Prostate gland (tissue), 2 donors: Measurements from ENCODE around the gene STX7. TPM values are rescaled to one million over a fixed set of nuclear protein-coding genes. Genes with fewer than 3 reads are reported as not detected.
A peak's percentile ranks its signal among the peaks of the same experiment; 100 is the strongest.

ENCODE experiments used
- DNase-seq: peaks from one replicate; pipeline ENCODE4 v3.0.0-alpha.2; 2019; ENCODE audit warnings: low spot score
- H3K27ac ChIP-seq, 2 donors: fragments of 200-600 bp; sonication (generic); 2 replicates each; pipeline ENCODE4 v1.5.1; 2017 to 2019
- H3K27me3 ChIP-seq: fragments of 200-600 bp; sonication (generic); replicated peaks from 2 replicates; pipeline ENCODE4 v1.5.1; 2019; ENCODE audit not compliant: insufficient read depth
- H3K36me3 ChIP-seq, 2 donors: fragments of 200-600 bp; sonication (generic); 1 replicate in 1 of 2; 2 replicates in 1 of 2; pipeline versions ENCODE4 v1.5.1 to v1.8.1; 2017 to 2019
- H3K4me1 ChIP-seq: fragments of 200-600 bp; sonication (generic); replicated peaks from 2 replicates; pipeline ENCODE4 v1.5.1; 2019
- H3K4me3 ChIP-seq, 2 donors: fragments of 200-600 bp; sonication (generic); 2 replicates each; pipeline ENCODE4 v1.5.1; 2017 to 2019
- H3K9me3 ChIP-seq: fragments of 200-600 bp; sonication (generic); 2 replicates; pipeline ENCODE4 v1.5.1; 2017
- POLR2A ChIP-seq: fragments of 450-650 bp; IDR thresholded peaks from one replicate; pipeline ENCODE4 v1.6.1; 2016; ENCODE audit warnings: antibody characterized with exemption, mild to moderate bottlenecking
- POLR2AphosphoS5 ChIP-seq: sonication (generic); formaldehyde crosslinking; IDR thresholded peaks from one replicate; pipeline ENCODE4 v1.6.1; 2017; ENCODE audit warnings: antibody characterized with exemption
- WGBS: methylation state at CpG from one replicate; pipeline ENCODE4 v1.1.5; 2018; 5-methylcytosine and 5-hydroxymethylcytosine counted together
- intact Hi-C: fragments of 100-400 bp; cut with DNase I; formaldehyde crosslinking; loops from one replicate; pipeline ENCODE4 v1.14.2; 2022
- total RNA-seq, 2 donors: library from RNA; depleted of rRNA; stranded (reverse); fragments of >200 nt; gene quantifications; one replicate each; pipeline ENCODE4 v1.1.0, GENCODE V29; 2016
- TF ChIP-seq, protein P1 (sequence below), 4 experiments: fragments of 200-600 bp in 2 of 4; fragments of 450-650 bp in 2 of 4; sonication (generic) in 2 of 4; IDR thresholded peaks; 1 replicate in 3 of 4; 2 replicates in 1 of 4; pipeline ENCODE4 v1.5.1; 2016 to 2019; ENCODE audit warnings: antibody characterized with exemption in 4 of 4, mild to moderate bottlenecking in 2 of 4, moderate library complexity in 2 of 4

STX7 gene
- total RNA-seq, 2 donors from 2014 or later: 17.6 to 27.1 TPM

DNA sequence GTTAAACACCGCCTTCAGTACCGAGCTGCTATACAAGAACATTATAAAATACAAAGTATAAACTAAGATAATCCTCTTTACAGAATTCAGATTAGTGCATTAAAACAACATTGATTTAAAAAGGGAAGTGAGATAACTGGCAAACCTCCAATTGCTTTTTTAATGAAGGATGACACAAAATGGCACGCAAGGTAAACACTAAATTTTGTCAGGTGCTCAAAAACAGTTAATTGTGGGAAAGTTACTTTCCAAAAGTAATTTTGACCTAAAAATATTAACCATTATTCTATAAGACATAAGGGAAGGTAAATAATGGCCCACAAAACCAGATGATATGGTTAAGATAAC, 53.3 kb downstream of the STX7 start:
- no peak overlapping the region for H3K27ac ChIP-seq
- DNase-seq: no peak
- no peaks in the 10 kb centered on the region for H3K9me3 ChIP-seq
- H3K4me3 ChIP-seq: no peak overlapping the region
- TF ChIP-seq POLR2AphosphoS5: no peak
- TF ChIP-seq, protein P1, sequence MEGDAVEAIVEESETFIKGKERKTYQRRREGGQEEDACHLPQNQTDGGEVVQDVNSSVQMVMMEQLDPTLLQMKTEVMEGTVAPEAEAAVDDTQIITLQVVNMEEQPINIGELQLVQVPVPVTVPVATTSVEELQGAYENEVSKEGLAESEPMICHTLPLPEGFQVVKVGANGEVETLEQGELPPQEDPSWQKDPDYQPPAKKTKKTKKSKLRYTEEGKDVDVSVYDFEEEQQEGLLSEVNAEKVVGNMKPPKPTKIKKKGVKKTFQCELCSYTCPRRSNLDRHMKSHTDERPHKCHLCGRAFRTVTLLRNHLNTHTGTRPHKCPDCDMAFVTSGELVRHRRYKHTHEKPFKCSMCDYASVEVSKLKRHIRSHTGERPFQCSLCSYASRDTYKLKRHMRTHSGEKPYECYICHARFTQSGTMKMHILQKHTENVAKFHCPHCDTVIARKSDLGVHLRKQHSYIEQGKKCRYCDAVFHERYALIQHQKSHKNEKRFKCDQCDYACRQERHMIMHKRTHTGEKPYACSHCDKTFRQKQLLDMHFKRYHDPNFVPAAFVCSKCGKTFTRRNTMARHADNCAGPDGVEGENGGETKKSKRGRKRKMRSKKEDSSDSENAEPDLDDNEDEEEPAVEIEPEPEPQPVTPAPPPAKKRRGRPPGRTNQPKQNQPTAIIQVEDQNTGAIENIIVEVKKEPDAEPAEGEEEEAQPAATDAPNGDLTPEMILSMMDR (IDR thresholded peaks at IDR 0.05): no peak
- no peak for TF ChIP-seq POLR2A
- 41% methylated on average over 3 of the region's 3 CpGs for WGBS
- intact Hi-C loops: no loop called here
- H3K36me3 ChIP-seq: peaks cover 0 to 4% of the 10 kb centered on the region in 2 donors
- H3K4me1 ChIP-seq: no peaks in the 10 kb centered on the region
- H3K27me3 ChIP-seq: no peaks in the 10 kb centered on the region

DNA sequence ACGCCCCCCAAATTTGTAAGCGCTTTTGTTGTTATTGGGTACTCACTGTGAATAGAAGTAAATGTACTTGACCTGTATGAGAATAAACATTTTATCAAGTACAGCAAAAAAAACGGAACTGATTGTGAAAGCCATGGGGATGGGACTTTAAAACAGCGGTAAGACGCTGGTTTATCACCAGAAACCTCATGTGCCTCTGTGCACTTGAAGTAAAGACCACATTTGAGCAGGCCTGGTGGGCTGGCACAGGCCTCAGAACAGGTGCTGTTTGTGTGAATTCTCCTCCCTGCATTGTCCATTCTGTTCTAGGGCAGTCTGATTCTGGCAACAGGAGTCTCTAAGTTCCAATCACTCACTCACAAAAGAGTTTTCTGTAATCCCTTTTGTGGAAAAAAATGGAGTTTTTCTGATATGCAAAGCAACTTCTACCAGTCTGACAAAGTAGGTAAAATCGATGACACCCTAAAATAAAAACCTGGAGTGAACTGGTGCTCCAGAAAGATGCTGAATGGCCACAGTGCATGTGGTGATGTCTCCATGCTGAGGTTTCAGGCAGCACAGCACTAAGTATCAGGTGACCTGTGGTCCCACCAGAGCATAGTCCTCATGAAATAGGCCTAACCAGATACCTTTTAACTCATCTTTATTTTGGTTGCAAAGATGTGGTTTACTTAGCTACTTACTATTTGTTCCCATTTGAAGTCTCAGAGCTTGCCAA, 53.9 kb downstream of the STX7 start:
- H3K4me3 ChIP-seq: no peak overlapping the region
- H3K27ac ChIP-seq: no peak overlapping the region
- H3K36me3 ChIP-seq: peaks cover 0 to 4% of the 10 kb centered on the region in 2 donors
- no peaks in the 10 kb centered on the region for H3K9me3 ChIP-seq
- H3K27me3 ChIP-seq: no peaks in the 10 kb centered on the region
- TF ChIP-seq POLR2A: no peak
- TF ChIP-seq POLR2AphosphoS5: peak; percentile 22
- TF ChIP-seq, protein P1 (IDR thresholded peaks at IDR 0.05): no peak
- intact Hi-C loops: no loop called here
- DNase-seq: no peak
- no peaks in the 10 kb centered on the region for H3K4me1 ChIP-seq
- 91% methylated on average over 6 of the region's 6 CpGs for WGBS

DNA sequence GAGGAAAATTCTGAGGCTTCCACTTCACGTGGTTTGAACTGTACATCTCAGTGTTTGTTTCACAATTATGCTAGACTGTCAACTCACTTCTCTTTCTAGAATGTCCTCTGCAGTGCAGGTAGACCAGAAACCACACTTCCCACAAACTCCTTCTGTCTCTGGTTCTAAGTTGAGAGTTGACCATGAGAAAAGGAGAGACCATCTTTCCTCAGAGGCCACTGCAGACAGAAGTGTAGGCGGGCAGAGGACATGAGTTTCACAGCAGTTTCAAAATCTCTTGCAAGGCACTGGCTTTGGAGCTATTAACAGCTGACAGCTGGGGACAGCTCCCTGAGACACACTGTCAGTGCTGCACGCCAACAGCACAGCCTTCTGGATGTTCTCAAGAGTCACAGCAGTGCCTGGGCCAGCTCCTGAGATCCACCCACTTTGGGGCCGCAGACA, 56.2 kb downstream of the STX7 start:
- TF ChIP-seq POLR2A (no peak), POLR2AphosphoS5 (no peak)
- TF ChIP-seq, protein P1 (IDR thresholded peaks at IDR 0.05): no peak
- H3K27ac ChIP-seq: no peak overlapping the region
- H3K4me1 ChIP-seq: no peaks in the 10 kb centered on the region
- no peaks in the 10 kb centered on the region for H3K27me3 ChIP-seq
- H3K36me3 ChIP-seq: no peaks in the 10 kb centered on the region
- 77% methylated on average over 4 of the region's 4 CpGs for WGBS
- no peaks in the 10 kb centered on the region for H3K9me3 ChIP-seq
- no peak for DNase-seq
- no peak overlapping the region for H3K4me3 ChIP-seq
- intact Hi-C loops: no loop called here

DNA sequence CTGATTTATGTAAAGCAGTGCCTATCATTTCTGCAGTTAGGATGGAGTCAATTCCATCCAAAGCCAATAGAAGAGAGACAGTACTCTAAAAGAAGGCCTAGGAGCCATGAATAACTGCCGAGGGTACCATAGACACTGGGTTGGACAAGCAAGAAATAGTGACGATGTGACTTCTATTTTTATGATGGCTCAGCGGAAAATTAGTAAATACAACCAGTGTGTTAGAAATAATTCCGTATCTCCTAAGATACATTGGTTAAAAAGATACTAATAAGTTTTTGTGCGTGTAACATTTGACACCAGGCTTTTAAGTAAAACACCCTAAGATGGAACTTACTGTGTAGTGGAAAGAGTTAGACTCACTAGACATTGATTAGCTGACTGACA, 66.1 kb downstream of the STX7 start:
- Histone ChIP-seq H3K4me3 (no peak overlapping the region), H3K4me1 (no peaks in the 10 kb centered on the region), H3K36me3 (no peaks in the 10 kb centered on the region), H3K9me3 (no peaks in the 10 kb centered on the region), H3K27me3 (no peaks in the 10 kb centered on the region), H3K27ac (no peak overlapping the region)
- DNase-seq: no peak
- WGBS: 94% methylated on average over 5 of the region's 5 CpGs
- TF ChIP-seq POLR2AphosphoS5: no peak
- TF ChIP-seq, protein P1 (IDR thresholded peaks at IDR 0.05): no peak
- TF ChIP-seq POLR2A: no peak
- intact Hi-C loops: no loop called here
